ENCODE results near the gene IGSF9.

IGSF9 gene

DNA sequence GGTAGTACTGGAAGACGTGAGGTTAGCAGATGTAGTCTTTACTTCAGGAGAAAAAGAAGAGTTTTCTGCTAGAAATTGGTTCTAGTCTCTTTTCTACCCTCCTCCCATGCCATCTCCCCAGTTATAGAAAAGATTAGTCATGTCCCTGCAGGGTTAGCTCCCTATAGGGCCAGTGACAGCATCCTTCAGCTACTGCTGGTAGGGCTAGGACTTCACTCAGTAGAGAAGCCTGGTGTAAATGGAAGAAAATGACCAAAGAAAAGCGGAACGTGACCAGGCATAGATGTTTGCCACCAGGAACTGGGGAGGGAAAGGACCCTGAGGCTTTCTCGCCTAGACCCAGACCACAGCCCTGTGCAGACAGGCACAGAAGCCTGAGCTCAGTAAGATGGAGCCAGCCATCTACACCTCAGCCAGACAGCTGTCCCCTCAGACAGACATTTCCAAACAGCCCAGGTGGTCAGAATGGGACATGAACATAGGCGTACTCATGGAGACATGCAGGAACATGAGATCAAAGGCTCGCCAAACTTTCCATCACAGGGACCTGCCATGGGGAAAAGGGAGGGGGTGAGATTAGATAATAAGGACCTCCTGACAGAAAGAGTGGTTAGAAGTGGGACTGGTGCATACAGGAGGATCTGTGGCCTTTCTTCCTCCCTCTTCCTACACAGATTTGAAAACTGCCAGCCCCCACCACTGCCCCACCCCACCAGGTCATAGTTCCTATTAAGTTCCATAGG lies 32.1 kb upstream of the IGSF9 start:
- peaks cover under 1% of the 10 kb centered on the region; the same call in 1 of the 2 replicates for H3K27me3 ChIP-seq (ENCODE audit: insufficient read depth, low read length)
- TF ChIP-seq, protein P1, sequence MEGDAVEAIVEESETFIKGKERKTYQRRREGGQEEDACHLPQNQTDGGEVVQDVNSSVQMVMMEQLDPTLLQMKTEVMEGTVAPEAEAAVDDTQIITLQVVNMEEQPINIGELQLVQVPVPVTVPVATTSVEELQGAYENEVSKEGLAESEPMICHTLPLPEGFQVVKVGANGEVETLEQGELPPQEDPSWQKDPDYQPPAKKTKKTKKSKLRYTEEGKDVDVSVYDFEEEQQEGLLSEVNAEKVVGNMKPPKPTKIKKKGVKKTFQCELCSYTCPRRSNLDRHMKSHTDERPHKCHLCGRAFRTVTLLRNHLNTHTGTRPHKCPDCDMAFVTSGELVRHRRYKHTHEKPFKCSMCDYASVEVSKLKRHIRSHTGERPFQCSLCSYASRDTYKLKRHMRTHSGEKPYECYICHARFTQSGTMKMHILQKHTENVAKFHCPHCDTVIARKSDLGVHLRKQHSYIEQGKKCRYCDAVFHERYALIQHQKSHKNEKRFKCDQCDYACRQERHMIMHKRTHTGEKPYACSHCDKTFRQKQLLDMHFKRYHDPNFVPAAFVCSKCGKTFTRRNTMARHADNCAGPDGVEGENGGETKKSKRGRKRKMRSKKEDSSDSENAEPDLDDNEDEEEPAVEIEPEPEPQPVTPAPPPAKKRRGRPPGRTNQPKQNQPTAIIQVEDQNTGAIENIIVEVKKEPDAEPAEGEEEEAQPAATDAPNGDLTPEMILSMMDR (IDR thresholded peaks at IDR 0.05; ENCODE audit: low read length): no peak
- no peak for TF ChIP-seq EZH2 (IDR thresholded peaks at IDR 0.05; ENCODE audit: borderline replicate concordance, low read length)
- no peaks in the 10 kb centered on the region for H3K9me2 ChIP-seq (ENCODE audit: low read depth, low read length)
- H3K4me3 ChIP-seq (ENCODE audit: low read depth, low read length, poor library complexity, severe bottlenecking): no peak overlapping the region
- no peaks in the 10 kb centered on the region for H3K79me2 ChIP-seq (ENCODE audit: insufficient read depth, low read length)
- H3K4me1 ChIP-seq (ENCODE audit: insufficient read depth, low read length, severe bottlenecking): no peaks in the 10 kb centered on the region
- no peaks in the 10 kb centered on the region for H3F3A ChIP-seq (ENCODE audit: insufficient read depth, low read length)
- H3K27ac ChIP-seq (ENCODE audit: low read depth, low read length, poor library complexity, severe bottlenecking): no peak overlapping the region
- H4K20me1 ChIP-seq (ENCODE audit: insufficient read depth, low read length): no peaks in the 10 kb centered on the region
- H3K36me3 ChIP-seq (ENCODE audit: insufficient read depth, low read length): no peaks in the 10 kb centered on the region
- no peak overlapping the region for H3K4me2 ChIP-seq (ENCODE audit: low read length)
- no peak overlapping the region for H2AFZ ChIP-seq (ENCODE audit: low read length)
- H3K9ac ChIP-seq (ENCODE audit: low read length): no peak overlapping the region
- H3K9me3 ChIP-seq (ENCODE audit: low read length): no peaks in the 10 kb centered on the region

DNA sequence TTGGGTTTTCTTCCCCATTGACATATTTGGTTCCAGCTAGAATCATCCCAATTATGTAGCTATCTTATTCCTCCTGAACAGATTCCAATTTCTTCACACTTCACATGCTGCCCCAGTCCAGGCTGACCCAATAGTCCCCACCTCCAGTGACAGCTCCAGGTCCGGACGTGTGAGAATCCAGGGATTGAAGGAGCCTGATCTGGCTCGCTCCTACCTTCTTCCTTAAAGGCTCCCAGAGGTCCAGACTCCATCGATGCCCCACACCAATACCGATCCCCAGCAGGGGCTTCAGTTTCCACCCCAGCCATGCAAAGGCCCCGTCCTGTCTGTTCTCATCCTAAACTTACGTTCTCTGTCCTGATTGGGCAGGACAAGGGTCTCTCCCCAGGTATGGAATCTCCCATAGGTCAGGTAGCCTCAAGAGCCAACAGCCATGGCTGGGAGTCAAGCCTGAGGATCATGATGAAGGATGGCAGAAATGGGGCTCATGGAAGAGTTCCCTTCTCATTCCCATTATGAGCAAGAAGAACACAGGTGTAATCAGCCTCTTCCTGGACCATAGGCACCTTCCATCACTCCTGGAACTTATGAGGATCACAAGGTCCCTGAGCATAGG lies 29.0 kb upstream of the IGSF9 start:
- Histone ChIP-seq H3K36me3 (ENCODE audit: insufficient read depth, low read length) (no peaks in the 10 kb centered on the region), H3K4me1 (ENCODE audit: insufficient read depth, low read length, severe bottlenecking) (no peaks in the 10 kb centered on the region), H3K27me3 (ENCODE audit: insufficient read depth, low read length) (peaks cover 6% of the 10 kb centered on the region; the same call in 1 of the 2 replicates), H3K27ac (ENCODE audit: low read depth, low read length, poor library complexity, severe bottlenecking) (no peak overlapping the region), H3K4me3 (ENCODE audit: low read depth, low read length, poor library complexity, severe bottlenecking) (no peak overlapping the region), H3F3A (ENCODE audit: insufficient read depth, low read length) (no peaks in the 10 kb centered on the region), H3K4me2 (ENCODE audit: low read length) (no peak overlapping the region), H3K9me3 (ENCODE audit: low read length) (no peaks in the 10 kb centered on the region), H3K9me2 (ENCODE audit: low read depth, low read length) (no peaks in the 10 kb centered on the region), H4K20me1 (ENCODE audit: insufficient read depth, low read length) (no peaks in the 10 kb centered on the region), H3K9ac (ENCODE audit: low read length) (no peak overlapping the region), H3K79me2 (ENCODE audit: insufficient read depth, low read length) (no peaks in the 10 kb centered on the region), H2AFZ (ENCODE audit: low read length) (no peak overlapping the region)
- no peak for TF ChIP-seq EZH2 (IDR thresholded peaks at IDR 0.05; ENCODE audit: borderline replicate concordance, low read length)
- TF ChIP-seq, protein P1 (IDR thresholded peaks at IDR 0.05; ENCODE audit: low read length): no peak

DNA sequence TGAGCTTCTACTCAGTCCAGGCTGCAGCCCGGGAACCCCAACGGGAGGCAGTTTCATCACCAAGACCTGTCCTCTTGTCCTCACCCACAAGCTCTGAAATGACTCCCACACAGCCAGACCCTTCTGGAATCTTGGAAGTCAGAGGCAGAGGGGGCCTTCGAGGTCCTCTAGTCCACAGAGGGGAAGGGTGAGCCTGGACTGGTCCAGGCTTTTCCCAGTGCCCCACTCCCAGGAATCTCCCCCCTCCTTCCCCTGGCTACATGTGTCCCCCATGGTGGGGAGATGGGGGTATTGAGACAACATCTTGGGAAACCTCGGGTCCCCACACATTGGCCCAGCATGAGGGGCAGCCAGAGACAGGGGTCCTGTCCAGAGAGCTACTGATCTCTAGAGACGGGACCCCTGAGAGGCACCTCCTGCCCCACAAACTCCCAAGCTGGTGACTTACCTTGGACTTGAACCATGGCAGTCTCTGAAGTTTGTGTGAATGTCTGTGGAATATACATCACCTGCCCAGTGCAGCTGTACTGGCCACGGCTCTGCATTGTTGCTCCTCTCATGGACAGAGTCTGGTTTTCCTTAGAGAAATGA lies 28.0 kb upstream of the IGSF9 start:
- Histone ChIP-seq H3K9me2 (ENCODE audit: low read depth, low read length) (no peaks in the 10 kb centered on the region), H3K27me3 (ENCODE audit: insufficient read depth, low read length) (peaks cover 6% of the 10 kb centered on the region; the same call in 1 of the 2 replicates), H3K9me3 (ENCODE audit: low read length) (no peaks in the 10 kb centered on the region), H3K9ac (ENCODE audit: low read length) (no peak overlapping the region), H3K4me3 (ENCODE audit: low read depth, low read length, poor library complexity, severe bottlenecking) (no peak overlapping the region), H3K4me1 (ENCODE audit: insufficient read depth, low read length, severe bottlenecking) (no peaks in the 10 kb centered on the region), H3K79me2 (ENCODE audit: insufficient read depth, low read length) (no peaks in the 10 kb centered on the region), H3F3A (ENCODE audit: insufficient read depth, low read length) (no peaks in the 10 kb centered on the region), H4K20me1 (ENCODE audit: insufficient read depth, low read length) (no peaks in the 10 kb centered on the region), H3K4me2 (ENCODE audit: low read length) (no peak overlapping the region), H3K27ac (ENCODE audit: low read depth, low read length, poor library complexity, severe bottlenecking) (no peak overlapping the region), H3K36me3 (ENCODE audit: insufficient read depth, low read length) (no peaks in the 10 kb centered on the region), H2AFZ (ENCODE audit: low read length) (no peak overlapping the region)
- no peak for TF ChIP-seq EZH2 (IDR thresholded peaks at IDR 0.05; ENCODE audit: borderline replicate concordance, low read length)
- TF ChIP-seq, protein P1 (IDR thresholded peaks at IDR 0.05; ENCODE audit: low read length): no peak
